H1 (cell line): ENCODE results near the gene GNG7. TPM values are rescaled to one million over a fixed set of nuclear protein-coding genes. Genes with fewer than 3 reads are reported as not detected.

ENCODE experiments used
- BCL11A ChIP-seq, 2 experiments: IDR thresholded peaks; one replicate each; pipeline ENCODE4 v1.6.1; 2011; ENCODE audit warnings: low read depth in 2 of 2, low read length in 2 of 2, mild to moderate bottlenecking in 2 of 2
- CHD1 ChIP-seq: IDR thresholded peaks from 2 replicates; pipeline ENCODE4 v1.6.1; 2012; ENCODE audit warnings: low read depth, low read length, improper control_type of control experiment
- POU5F1 ChIP-seq: IDR thresholded peaks from 2 replicates; pipeline ENCODE4 v1.6.1; 2011; ENCODE audit warnings: low read depth, mild to moderate bottlenecking, low read length, moderate library complexity
- RXRA ChIP-seq: IDR thresholded peaks from 2 replicates; pipeline ENCODE4 v1.6.1; 2011; ENCODE audit warnings: low read depth, mild to moderate bottlenecking, low read length, moderate library complexity; ENCODE audit not compliant: insufficient read depth
- SIX5 ChIP-seq: IDR thresholded peaks from 2 replicates; pipeline ENCODE4 v1.6.1; 2011; ENCODE audit warnings: mild to moderate bottlenecking, low read depth, low read length
- YY1 ChIP-seq: IDR thresholded peaks from 2 replicates; pipeline ENCODE4 v1.6.1; 2011; ENCODE audit warnings: low read depth, mild to moderate bottlenecking, low read length
- polyA plus RNA-seq, 7 experiments: library from polyadenylated mRNA; depleted of rRNA in 3 of 7; stranded (reverse) in 5 of 7; unstranded in 2 of 7; fragments of >200 nt in 5 of 7; fragments of 200-250 nt in 2 of 7; gene quantifications; 1 replicate in 5 of 7; 2 replicates in 1 of 7; 4 replicates in 1 of 7; pipeline versions ENCODE4 v1.2.1 to v1.2.3, GENCODE V29; 2011 to 2013; ENCODE audit warnings: missing spikeins in 2 of 7, mixed read lengths in 2 of 7
- total RNA-seq: library from RNA; stranded (reverse); fragmentation: NEBNext Ultra II Directional; extraction: Animal tissue kit (Norgen Biotek cat#: 25700); gene quantifications from 2 replicates; pipeline ENCODE4 v1.2.1, GENCODE V29; 2021
- TF ChIP-seq, protein P1 (sequence below): IDR thresholded peaks from 2 replicates; pipeline ENCODE4 v1.6.1; 2011; ENCODE audit warnings: low read depth, mild to moderate bottlenecking, low read length; ENCODE audit not compliant: insufficient read depth
- TF ChIP-seq, protein P2 (sequence below): fragments of 300-600 bp; sonication (generic); IDR thresholded peaks from 2 replicates; pipeline ENCODE4 v1.7.1; 2012; ENCODE audit warnings: low read length, moderate library complexity, mild to moderate bottlenecking, inconsistent platforms; ENCODE audit not compliant: insufficient replicate concordance

Gene GNG7
- total and polyA plus RNA-seq, 2 of the 8 experiments (the other 6 are each of a cell fraction or from before 2014, with no cell fraction given), result 2.8 to 7.8 TPM

DNA sequence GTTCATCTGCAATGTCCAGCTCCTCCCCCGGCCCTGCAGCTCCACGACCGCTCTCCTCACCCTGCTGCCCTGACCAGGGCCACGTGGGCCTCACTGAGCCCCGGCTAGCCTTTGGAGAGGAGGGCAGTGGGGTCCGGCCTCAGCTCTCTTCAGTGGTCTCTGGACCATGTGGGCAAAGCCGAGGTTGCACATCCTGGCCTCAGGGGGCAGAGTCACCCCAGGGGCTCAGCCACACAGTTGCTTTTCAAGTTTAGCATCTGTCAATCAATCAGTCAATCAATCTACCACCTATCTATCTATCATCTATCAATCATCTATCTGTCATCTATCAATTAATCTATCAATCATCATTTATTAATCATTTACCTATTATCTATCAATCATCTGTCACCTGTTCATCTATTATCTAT lies 21.7 kb upstream of the GNG7 start (continued):
- TF ChIP-seq, protein P1, sequence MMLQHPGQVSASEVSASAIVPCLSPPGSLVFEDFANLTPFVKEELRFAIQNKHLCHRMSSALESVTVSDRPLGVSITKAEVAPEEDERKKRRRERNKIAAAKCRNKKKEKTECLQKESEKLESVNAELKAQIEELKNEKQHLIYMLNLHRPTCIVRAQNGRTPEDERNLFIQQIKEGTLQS, result no peak
- TF ChIP-seq CHD1, result no peak
- TF ChIP-seq RXRA, result no peak
- no peak for TF ChIP-seq SIX5
- TF ChIP-seq, protein P2, sequence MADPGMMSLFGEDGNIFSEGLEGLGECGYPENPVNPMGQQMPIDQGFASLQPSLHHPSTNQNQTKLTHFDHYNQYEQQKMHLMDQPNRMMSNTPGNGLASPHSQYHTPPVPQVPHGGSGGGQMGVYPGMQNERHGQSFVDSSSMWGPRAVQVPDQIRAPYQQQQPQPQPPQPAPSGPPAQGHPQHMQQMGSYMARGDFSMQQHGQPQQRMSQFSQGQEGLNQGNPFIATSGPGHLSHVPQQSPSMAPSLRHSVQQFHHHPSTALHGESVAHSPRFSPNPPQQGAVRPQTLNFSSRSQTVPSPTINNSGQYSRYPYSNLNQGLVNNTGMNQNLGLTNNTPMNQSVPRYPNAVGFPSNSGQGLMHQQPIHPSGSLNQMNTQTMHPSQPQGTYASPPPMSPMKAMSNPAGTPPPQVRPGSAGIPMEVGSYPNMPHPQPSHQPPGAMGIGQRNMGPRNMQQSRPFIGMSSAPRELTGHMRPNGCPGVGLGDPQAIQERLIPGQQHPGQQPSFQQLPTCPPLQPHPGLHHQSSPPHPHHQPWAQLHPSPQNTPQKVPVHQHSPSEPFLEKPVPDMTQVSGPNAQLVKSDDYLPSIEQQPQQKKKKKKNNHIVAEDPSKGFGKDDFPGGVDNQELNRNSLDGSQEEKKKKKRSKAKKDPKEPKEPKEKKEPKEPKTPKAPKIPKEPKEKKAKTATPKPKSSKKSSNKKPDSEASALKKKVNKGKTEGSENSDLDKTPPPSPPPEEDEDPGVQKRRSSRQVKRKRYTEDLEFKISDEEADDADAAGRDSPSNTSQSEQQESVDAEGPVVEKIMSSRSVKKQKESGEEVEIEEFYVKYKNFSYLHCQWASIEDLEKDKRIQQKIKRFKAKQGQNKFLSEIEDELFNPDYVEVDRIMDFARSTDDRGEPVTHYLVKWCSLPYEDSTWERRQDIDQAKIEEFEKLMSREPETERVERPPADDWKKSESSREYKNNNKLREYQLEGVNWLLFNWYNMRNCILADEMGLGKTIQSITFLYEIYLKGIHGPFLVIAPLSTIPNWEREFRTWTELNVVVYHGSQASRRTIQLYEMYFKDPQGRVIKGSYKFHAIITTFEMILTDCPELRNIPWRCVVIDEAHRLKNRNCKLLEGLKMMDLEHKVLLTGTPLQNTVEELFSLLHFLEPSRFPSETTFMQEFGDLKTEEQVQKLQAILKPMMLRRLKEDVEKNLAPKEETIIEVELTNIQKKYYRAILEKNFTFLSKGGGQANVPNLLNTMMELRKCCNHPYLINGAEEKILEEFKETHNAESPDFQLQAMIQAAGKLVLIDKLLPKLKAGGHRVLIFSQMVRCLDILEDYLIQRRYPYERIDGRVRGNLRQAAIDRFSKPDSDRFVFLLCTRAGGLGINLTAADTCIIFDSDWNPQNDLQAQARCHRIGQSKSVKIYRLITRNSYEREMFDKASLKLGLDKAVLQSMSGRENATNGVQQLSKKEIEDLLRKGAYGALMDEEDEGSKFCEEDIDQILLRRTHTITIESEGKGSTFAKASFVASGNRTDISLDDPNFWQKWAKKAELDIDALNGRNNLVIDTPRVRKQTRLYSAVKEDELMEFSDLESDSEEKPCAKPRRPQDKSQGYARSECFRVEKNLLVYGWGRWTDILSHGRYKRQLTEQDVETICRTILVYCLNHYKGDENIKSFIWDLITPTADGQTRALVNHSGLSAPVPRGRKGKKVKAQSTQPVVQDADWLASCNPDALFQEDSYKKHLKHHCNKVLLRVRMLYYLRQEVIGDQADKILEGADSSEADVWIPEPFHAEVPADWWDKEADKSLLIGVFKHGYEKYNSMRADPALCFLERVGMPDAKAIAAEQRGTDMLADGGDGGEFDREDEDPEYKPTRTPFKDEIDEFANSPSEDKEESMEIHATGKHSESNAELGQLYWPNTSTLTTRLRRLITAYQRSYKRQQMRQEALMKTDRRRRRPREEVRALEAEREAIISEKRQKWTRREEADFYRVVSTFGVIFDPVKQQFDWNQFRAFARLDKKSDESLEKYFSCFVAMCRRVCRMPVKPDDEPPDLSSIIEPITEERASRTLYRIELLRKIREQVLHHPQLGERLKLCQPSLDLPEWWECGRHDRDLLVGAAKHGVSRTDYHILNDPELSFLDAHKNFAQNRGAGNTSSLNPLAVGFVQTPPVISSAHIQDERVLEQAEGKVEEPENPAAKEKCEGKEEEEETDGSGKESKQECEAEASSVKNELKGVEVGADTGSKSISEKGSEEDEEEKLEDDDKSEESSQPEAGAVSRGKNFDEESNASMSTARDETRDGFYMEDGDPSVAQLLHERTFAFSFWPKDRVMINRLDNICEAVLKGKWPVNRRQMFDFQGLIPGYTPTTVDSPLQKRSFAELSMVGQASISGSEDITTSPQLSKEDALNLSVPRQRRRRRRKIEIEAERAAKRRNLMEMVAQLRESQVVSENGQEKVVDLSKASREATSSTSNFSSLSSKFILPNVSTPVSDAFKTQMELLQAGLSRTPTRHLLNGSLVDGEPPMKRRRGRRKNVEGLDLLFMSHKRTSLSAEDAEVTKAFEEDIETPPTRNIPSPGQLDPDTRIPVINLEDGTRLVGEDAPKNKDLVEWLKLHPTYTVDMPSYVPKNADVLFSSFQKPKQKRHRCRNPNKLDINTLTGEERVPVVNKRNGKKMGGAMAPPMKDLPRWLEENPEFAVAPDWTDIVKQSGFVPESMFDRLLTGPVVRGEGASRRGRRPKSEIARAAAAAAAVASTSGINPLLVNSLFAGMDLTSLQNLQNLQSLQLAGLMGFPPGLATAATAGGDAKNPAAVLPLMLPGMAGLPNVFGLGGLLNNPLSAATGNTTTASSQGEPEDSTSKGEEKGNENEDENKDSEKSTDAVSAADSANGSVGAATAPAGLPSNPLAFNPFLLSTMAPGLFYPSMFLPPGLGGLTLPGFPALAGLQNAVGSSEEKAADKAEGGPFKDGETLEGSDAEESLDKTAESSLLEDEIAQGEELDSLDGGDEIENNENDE, result no peak
- no peak for TF ChIP-seq BCL11A (IDR thresholded peaks at IDR 0.05; ENCODE audit: low read depth in 2 of 2, low read length in 2 of 2)
- TF ChIP-seq YY1, result no peak
- TF ChIP-seq POU5F1, result no peak
